Panc1 (cell line): Measurements from ENCODE around the gene POLK. TPM values are rescaled to one million over a fixed set of nuclear protein-coding genes. Genes with fewer than 3 reads are reported as not detected.

ENCODE experiments used
- ATAC-seq: fragments of 200-7000 bp; cut with Tn5 transposase; 2 replicates; pipeline ENCODE4 v1.9.1; 2020; ENCODE audit warnings: mild to moderate bottlenecking, moderate library complexity
- BruUV-seq: library from RNA; stranded (reverse); fragments of 400-500 nt; replicated peaks from 2 replicates; lab custom pipeline; 2021; lab: Mats Ljungman, UMichigan
- CTCF ChIA-PET: fragments of 300-600 bp; sonication (Branson Sonifier 250); formaldehyde crosslinking; loops from one replicate; lab custom pipeline; 2022; ENCODE audit warnings: antibody characterized with exemption; lab: Charles Lee
- POLR2A ChIA-PET: fragments of 300-600 bp; sonication (Branson Sonifier 250); formaldehyde crosslinking; loops from one replicate; lab custom pipeline; 2022; ENCODE audit warnings: antibody characterized with exemption; lab: Charles Lee
- DNase-seq: peaks from one replicate; pipeline ENCODE4 v3.0.0-alpha.2; 2010; ENCODE audit warnings: low read depth, low spot score
- H3K27ac ChIP-seq: 2 replicates; pipeline ENCODE4 v1.5.1; 2011; ENCODE audit warnings: mild to moderate bottlenecking, low read length, inconsistent platforms
- H3K27me3 ChIP-seq: fragments of 200-500 bp; sonication (Bioruptor generic); 2 replicates; pipeline ENCODE4 v1.6.0; 2014; ENCODE audit warnings: low read length, inconsistent platforms; ENCODE audit not compliant: control insufficient read depth, insufficient read depth
- H3K36me3 ChIP-seq: fragments of 200-500 bp; sonication (Bioruptor generic); 2 replicates; pipeline ENCODE4 v1.5.1; 2014; ENCODE audit warnings: inconsistent platforms, mild to moderate bottlenecking, low read length, moderate library complexity; ENCODE audit not compliant: control insufficient read depth, insufficient read depth
- H3K4me1 ChIP-seq: 2 replicates; pipeline ENCODE4 v1.5.1; 2011; ENCODE audit warnings: inconsistent platforms, mild to moderate bottlenecking, low read length, moderate library complexity; ENCODE audit not compliant: control insufficient read depth, insufficient read depth
- H3K4me3 ChIP-seq, 2 experiments: 2 replicates each; pipeline ENCODE4 v1.5.1; 2011 to 2012; ENCODE audit warnings: low read depth in 2 of 2, low read length in 2 of 2, mild to moderate bottlenecking in 2 of 2, inconsistent platforms in 1 of 2, moderate library complexity in 1 of 2
- H3K9me3 ChIP-seq: fragments of 200-500 bp; sonication (Bioruptor generic); 2 replicates; pipeline ENCODE4 v1.5.1; 2014; ENCODE audit warnings: low read depth, mild to moderate bottlenecking, inconsistent platforms, low read length, moderate library complexity; ENCODE audit not compliant: control insufficient read depth, insufficient read depth
- POLR2AphosphoS5 ChIP-seq: IDR thresholded peaks from 2 replicates; pipeline ENCODE4 v1.6.1; 2012; ENCODE audit warnings: mild to moderate bottlenecking, low read depth, low read length, moderate library complexity
- SIN3A ChIP-seq: IDR thresholded peaks from 2 replicates; pipeline ENCODE4 v1.6.1; 2012; ENCODE audit warnings: low read depth, mild to moderate bottlenecking, low read length, moderate library complexity, borderline replicate concordance; ENCODE audit not compliant: insufficient read depth
- TCF7L2 ChIP-seq: IDR thresholded peaks from 2 replicates; pipeline ENCODE4 v1.6.1; 2011; ENCODE audit warnings: mild to moderate bottlenecking, low read depth, low read length, inconsistent platforms
- in situ Hi-C: cut with HindIII; loops from 2 replicates; pipeline ENCODE4 v1.10.0; 2016; ENCODE audit warnings: low sequenced_read_pairs, low pct_unique_long_range_greater_than_20kb
- intact Hi-C: fragments of 100-400 bp; cut with micrococcal nuclease; formaldehyde crosslinking; loops from one replicate; pipeline ENCODE4 v1.10.0; 2022; ENCODE audit not compliant: unreplicated experiment
- total RNA-seq: library from RNA; stranded (reverse); gene quantifications from one replicate; pipeline ENCODE4 v1.2.1, GENCODE V29; 2021; ENCODE audit not compliant: unreplicated experiment
- TF ChIP-seq, protein P1 (sequence below): fragments of 450-650 bp; IDR thresholded peaks from 2 replicates; pipeline ENCODE4 v1.5.1; 2017; ENCODE audit warnings: mild to moderate bottlenecking
- TF ChIP-seq, protein P2 (sequence below), 2 experiments: IDR thresholded peaks; 2 replicates each; pipeline ENCODE4 v1.6.1; 2011 to 2012; ENCODE audit warnings: low read depth in 2 of 2, control low read depth in 1 of 2, low read length in 1 of 2, mild to moderate bottlenecking in 1 of 2, moderate library complexity in 1 of 2; ENCODE audit not compliant: insufficient read depth in 1 of 2

POLK gene
- total RNA-seq, 1 experiment from 2014 or later: 21.3 TPM

DNA sequence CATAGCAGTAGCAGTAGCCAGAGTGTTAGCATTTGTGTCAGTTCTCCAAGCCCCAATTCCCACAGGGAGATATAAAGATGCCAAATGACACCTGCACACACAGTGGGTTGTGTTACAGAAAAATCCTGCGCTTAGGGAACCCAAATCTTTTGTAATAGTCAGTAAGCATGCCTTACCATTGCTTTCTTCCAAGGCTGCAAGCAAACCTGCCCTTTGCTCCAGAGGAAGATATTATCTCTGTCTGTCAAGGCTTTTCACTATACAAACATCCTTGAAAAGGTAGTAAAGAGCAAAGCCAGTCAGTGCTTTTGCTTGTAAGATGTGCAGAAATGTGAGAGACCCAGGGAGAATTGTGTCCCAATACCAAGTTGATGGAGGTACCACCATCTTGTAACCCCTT, 102.5 kb downstream of the POLK start:
- no TSS peak for BruUV-seq
- no peak for ATAC-seq
- in situ Hi-C loops (no loop called here), intact Hi-C loops (no loop called here)
- Histone ChIP-seq H3K4me1 (peaks cover 4% of the 10 kb centered on the region), H3K9me3 (no peaks in the 10 kb centered on the region), H3K4me3 (no peak overlapping the region), H3K27ac (no peak overlapping the region), H3K27me3 (no peaks in the 10 kb centered on the region), H3K36me3 (no peaks in the 10 kb centered on the region)
- ChIA-PET CTCF (no interaction called here), POLR2A (no interaction called here)
- DNase-seq: no peak
- TF ChIP-seq, protein P1, sequence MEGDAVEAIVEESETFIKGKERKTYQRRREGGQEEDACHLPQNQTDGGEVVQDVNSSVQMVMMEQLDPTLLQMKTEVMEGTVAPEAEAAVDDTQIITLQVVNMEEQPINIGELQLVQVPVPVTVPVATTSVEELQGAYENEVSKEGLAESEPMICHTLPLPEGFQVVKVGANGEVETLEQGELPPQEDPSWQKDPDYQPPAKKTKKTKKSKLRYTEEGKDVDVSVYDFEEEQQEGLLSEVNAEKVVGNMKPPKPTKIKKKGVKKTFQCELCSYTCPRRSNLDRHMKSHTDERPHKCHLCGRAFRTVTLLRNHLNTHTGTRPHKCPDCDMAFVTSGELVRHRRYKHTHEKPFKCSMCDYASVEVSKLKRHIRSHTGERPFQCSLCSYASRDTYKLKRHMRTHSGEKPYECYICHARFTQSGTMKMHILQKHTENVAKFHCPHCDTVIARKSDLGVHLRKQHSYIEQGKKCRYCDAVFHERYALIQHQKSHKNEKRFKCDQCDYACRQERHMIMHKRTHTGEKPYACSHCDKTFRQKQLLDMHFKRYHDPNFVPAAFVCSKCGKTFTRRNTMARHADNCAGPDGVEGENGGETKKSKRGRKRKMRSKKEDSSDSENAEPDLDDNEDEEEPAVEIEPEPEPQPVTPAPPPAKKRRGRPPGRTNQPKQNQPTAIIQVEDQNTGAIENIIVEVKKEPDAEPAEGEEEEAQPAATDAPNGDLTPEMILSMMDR: no peak
- TF ChIP-seq TCF7L2 (no peak), POLR2AphosphoS5 (no peak), SIN3A (no peak)
- TF ChIP-seq, protein P2, sequence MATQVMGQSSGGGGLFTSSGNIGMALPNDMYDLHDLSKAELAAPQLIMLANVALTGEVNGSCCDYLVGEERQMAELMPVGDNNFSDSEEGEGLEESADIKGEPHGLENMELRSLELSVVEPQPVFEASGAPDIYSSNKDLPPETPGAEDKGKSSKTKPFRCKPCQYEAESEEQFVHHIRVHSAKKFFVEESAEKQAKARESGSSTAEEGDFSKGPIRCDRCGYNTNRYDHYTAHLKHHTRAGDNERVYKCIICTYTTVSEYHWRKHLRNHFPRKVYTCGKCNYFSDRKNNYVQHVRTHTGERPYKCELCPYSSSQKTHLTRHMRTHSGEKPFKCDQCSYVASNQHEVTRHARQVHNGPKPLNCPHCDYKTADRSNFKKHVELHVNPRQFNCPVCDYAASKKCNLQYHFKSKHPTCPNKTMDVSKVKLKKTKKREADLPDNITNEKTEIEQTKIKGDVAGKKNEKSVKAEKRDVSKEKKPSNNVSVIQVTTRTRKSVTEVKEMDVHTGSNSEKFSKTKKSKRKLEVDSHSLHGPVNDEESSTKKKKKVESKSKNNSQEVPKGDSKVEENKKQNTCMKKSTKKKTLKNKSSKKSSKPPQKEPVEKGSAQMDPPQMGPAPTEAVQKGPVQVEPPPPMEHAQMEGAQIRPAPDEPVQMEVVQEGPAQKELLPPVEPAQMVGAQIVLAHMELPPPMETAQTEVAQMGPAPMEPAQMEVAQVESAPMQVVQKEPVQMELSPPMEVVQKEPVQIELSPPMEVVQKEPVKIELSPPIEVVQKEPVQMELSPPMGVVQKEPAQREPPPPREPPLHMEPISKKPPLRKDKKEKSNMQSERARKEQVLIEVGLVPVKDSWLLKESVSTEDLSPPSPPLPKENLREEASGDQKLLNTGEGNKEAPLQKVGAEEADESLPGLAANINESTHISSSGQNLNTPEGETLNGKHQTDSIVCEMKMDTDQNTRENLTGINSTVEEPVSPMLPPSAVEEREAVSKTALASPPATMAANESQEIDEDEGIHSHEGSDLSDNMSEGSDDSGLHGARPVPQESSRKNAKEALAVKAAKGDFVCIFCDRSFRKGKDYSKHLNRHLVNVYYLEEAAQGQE (IDR thresholded peaks at IDR 0.05; ENCODE audit: insufficient read depth in 1 of 2, low read depth in 2 of 2, low read length in 1 of 2): no peak

DNA sequence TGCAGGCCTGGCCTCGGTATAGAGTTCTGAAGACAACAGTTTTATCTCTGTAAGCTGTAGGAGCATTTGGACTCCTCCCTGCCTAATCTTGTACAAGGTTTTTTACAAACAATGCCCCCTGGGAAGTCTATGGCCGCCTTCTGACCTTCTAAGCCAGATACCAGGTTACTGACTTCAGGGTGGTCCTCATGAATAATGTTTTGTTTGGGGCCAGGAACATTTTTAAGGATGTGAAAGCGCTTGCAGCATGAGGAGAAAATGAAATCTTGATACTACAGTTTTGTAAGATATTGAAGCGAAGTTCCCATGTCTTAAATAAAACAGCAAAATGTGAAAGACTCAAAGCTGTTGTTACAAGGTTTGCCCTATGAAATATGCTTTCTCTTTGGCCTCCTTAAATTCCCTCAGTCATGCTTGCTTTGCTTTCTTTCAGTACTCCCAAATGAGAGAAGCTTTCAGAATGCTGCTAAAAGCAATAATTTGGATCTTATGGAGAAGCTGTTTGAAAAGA, 104.7 kb downstream of the POLK start:
- no peak overlapping the region for H3K27ac ChIP-seq
- intact Hi-C loops (no loop called here), in situ Hi-C loops (no loop called here)
- ChIA-PET CTCF (no interaction called here), POLR2A (no interaction called here)
- no peaks in the 10 kb centered on the region for H3K27me3 ChIP-seq
- BruUV-seq: no TSS peak
- H3K4me3 ChIP-seq: no peak overlapping the region
- H3K9me3 ChIP-seq: no peaks in the 10 kb centered on the region
- H3K36me3 ChIP-seq: no peaks in the 10 kb centered on the region
- H3K4me1 ChIP-seq: peaks cover 4% of the 10 kb centered on the region
- no peak for ATAC-seq
- TF ChIP-seq, protein P1: no peak
- TF ChIP-seq SIN3A (no peak), POLR2AphosphoS5 (no peak)
- no peak for DNase-seq
